HCT116 (cell line): ENCODE results near the gene TTC6. TPM values are rescaled to one million over a fixed set of nuclear protein-coding genes. Genes with fewer than 3 reads are reported as not detected.
A peak's percentile ranks its signal among the peaks of the same experiment; 100 is the strongest.

Experiments
- ATAC-seq: fragments of 200-7000 bp; cut with Tn5 transposase; 2 replicates; pipeline ENCODE4 v1.9.1; 2020; ENCODE audit warnings: mild to moderate bottlenecking, moderate library complexity
- BruUV-seq: library from RNA; stranded (reverse); fragments of 400-500 nt; replicated peaks from 2 replicates; lab custom pipeline; 2021; lab: Mats Ljungman, UMichigan
- CTCF ChIA-PET: fragments of 300-600 bp; sonication (Branson Sonifier 250); formaldehyde crosslinking; loops from one replicate; lab custom pipeline; 2021; ENCODE audit warnings: antibody characterized with exemption; lab: Charles Lee
- POLR2A ChIA-PET: fragments of 300-600, 350-600 bp; sonication (Branson Sonifier 250); formaldehyde crosslinking; loops from one replicate; lab custom pipeline; 2021; ENCODE audit warnings: antibody characterized with exemption; lab: Charles Lee
- RAD21 ChIA-PET, 2 experiments: fragments of 300-600 bp; sonication (Branson Sonifier 250); formaldehyde crosslinking; loops; one replicate each; lab custom pipeline; 2023; ENCODE audit warnings: low total read pairs in 2 of 2; ENCODE audit not compliant: uncharacterized antibody in 2 of 2, unreplicated experiment in 2 of 2, low non-redundant PET in 1 of 2; lab: Charles Lee
- DNase-seq: peaks from one replicate; pipeline ENCODE4 v3.0.0-alpha.2; 2010; ENCODE audit warnings: low read depth, low spot score
- H2AFZ ChIP-seq: fragments of 200-600 bp; shearing (Covaris generic), sonication (generic); 2 replicates; pipeline ENCODE4 v1.6.1; 2017; ENCODE audit warnings: low read depth, mixed run types, mixed read lengths, antibody characterized with exemption, low read length; ENCODE audit not compliant: poor library complexity, severe bottlenecking
- H3K27ac ChIP-seq: 2 replicates; pipeline ENCODE4 v1.5.1; 2012; ENCODE audit warnings: low read depth, low read length
- H3K27me3 ChIP-seq: fragments of 200-600 bp; sonication (generic); 2 replicates; pipeline ENCODE4 v1.6.1; 2016; ENCODE audit warnings: mixed run types, low read length, mixed read lengths; ENCODE audit not compliant: insufficient read depth
- H3K36me3 ChIP-seq, 2 experiments: fragments of 200-500 bp in 1 of 2; fragments of 200-600 bp in 1 of 2; sonication (Bioruptor generic) in 1 of 2; sonication (generic) in 1 of 2; 2 replicates each; pipeline versions ENCODE4 v1.5.1 to v1.6.1; 2014 to 2016; ENCODE audit warnings: low read length in 2 of 2, inconsistent platforms in 1 of 2, mixed read lengths in 1 of 2, mixed run types in 1 of 2; ENCODE audit not compliant: insufficient read depth in 2 of 2, control insufficient read depth in 1 of 2
- H3K4me1 ChIP-seq, 2 experiments: fragments of 200-600 bp in 1 of 2; sonication (generic) in 1 of 2; 2 replicates each; pipeline versions ENCODE4 v1.5.1 to v1.6.1; 2012 to 2017; ENCODE audit warnings: low read length in 2 of 2, inconsistent platforms in 1 of 2, mild to moderate bottlenecking in 1 of 2, mixed read lengths in 1 of 2, mixed run types in 1 of 2, moderate library complexity in 1 of 2; ENCODE audit not compliant: insufficient read depth in 2 of 2, control insufficient read depth in 1 of 2
- H3K4me2 ChIP-seq: fragments of 200-600 bp; sonication (generic); 2 replicates; pipeline ENCODE4 v1.6.1; 2017; ENCODE audit warnings: mixed run types, low read length, mixed read lengths
- H3K4me3 ChIP-seq, 2 experiments: fragments of 200-600 bp in 1 of 2; sonication (generic) in 1 of 2; replicated peaks in 1 of 2; 2 replicates each; pipeline ENCODE4 v1.5.1; 2011 to 2016; ENCODE audit warnings: low read length in 2 of 2, control low read depth in 1 of 2, low read depth in 1 of 2, mild to moderate bottlenecking in 1 of 2, mixed read lengths in 1 of 2, mixed run types in 1 of 2
- H3K79me2 ChIP-seq: fragments of 200-600 bp; sonication (generic); 2 replicates; pipeline ENCODE4 v1.6.1; 2017; ENCODE audit warnings: mild to moderate bottlenecking, mixed run types, low read length, moderate library complexity, mixed read lengths; ENCODE audit not compliant: insufficient read depth
- H3K9ac ChIP-seq: fragments of 200-600 bp; sonication (generic); 2 replicates; pipeline ENCODE4 v1.6.1; 2016; ENCODE audit warnings: low read length, mixed read lengths
- H3K9me2 ChIP-seq: fragments of 200-600 bp; sonication (generic), shearing (Covaris generic); 2 replicates; pipeline ENCODE4 v1.6.1; 2017; ENCODE audit warnings: mixed run types, mild to moderate bottlenecking, moderate library complexity; ENCODE audit not compliant: insufficient read depth
- H3K9me3 ChIP-seq, 2 experiments: fragments of 200-500 bp in 1 of 2; fragments of 200-600 bp in 1 of 2; sonication (Bioruptor generic) in 1 of 2; sonication (generic) in 1 of 2; 2 replicates each; pipeline ENCODE4 v1.6.1; 2014 to 2017; ENCODE audit warnings: low read length in 2 of 2, mixed read lengths in 2 of 2, inconsistent platforms in 1 of 2, low read depth in 1 of 2, mild to moderate bottlenecking in 1 of 2, mixed run types in 1 of 2, moderate library complexity in 1 of 2; ENCODE audit not compliant: control insufficient read depth in 1 of 2, insufficient read depth in 1 of 2
- H4K20me1 ChIP-seq: fragments of 200-600 bp; sonication (generic), shearing (Covaris generic); 2 replicates; pipeline ENCODE4 v1.6.1; 2017; ENCODE audit warnings: mixed run types, mild to moderate bottlenecking, moderate library complexity; ENCODE audit not compliant: insufficient read depth
- CBX3 ChIP-seq: IDR thresholded peaks from 2 replicates; pipeline ENCODE4 v1.6.1; 2012; ENCODE audit warnings: low read depth
- POLR2A ChIP-seq: IDR thresholded peaks from 2 replicates; pipeline ENCODE4 v1.7.0; 2011; ENCODE audit warnings: borderline replicate concordance; ENCODE audit not compliant: insufficient read depth, insufficient read length; ENCODE audit errors: extremely low read depth
- POLR2AphosphoS5 ChIP-seq: IDR thresholded peaks from 2 replicates; pipeline ENCODE4 v1.6.1; 2011; ENCODE audit warnings: mild to moderate bottlenecking, low read depth, low read length, moderate library complexity
- SIN3A ChIP-seq: IDR thresholded peaks from 2 replicates; pipeline ENCODE4 v1.6.1; 2012; ENCODE audit warnings: low read depth
- SP1 ChIP-seq: IDR thresholded peaks from 2 replicates; pipeline ENCODE4 v1.6.1; 2012; ENCODE audit warnings: low read depth
- TCF7L2 ChIP-seq: IDR thresholded peaks from 2 replicates; pipeline ENCODE4 v1.7.0; 2011; ENCODE audit warnings: borderline replicate concordance, inconsistent platforms; ENCODE audit not compliant: insufficient read depth, insufficient read length; ENCODE audit errors: extremely low read depth
- intact Hi-C: fragments of 100-400 bp; cut with micrococcal nuclease; formaldehyde crosslinking; loops from 2 replicates; pipeline ENCODE4 v1.10.0; 2022
- total RNA-seq: library from RNA; stranded (reverse); gene quantifications from one replicate; pipeline ENCODE4 v1.2.1, GENCODE V29; 2021; ENCODE audit not compliant: unreplicated experiment
- TF ChIP-seq, protein P1 (sequence below): IDR thresholded peaks from 2 replicates; pipeline ENCODE4 v1.6.1; 2011; ENCODE audit warnings: mild to moderate bottlenecking, low read length, moderate library complexity; ENCODE audit not compliant: insufficient replicate concordance; ENCODE audit errors: extremely low read depth

Gene TTC6
- total RNA-seq, 1 experiment from 2014 or later = 0.10 TPM

DNA sequence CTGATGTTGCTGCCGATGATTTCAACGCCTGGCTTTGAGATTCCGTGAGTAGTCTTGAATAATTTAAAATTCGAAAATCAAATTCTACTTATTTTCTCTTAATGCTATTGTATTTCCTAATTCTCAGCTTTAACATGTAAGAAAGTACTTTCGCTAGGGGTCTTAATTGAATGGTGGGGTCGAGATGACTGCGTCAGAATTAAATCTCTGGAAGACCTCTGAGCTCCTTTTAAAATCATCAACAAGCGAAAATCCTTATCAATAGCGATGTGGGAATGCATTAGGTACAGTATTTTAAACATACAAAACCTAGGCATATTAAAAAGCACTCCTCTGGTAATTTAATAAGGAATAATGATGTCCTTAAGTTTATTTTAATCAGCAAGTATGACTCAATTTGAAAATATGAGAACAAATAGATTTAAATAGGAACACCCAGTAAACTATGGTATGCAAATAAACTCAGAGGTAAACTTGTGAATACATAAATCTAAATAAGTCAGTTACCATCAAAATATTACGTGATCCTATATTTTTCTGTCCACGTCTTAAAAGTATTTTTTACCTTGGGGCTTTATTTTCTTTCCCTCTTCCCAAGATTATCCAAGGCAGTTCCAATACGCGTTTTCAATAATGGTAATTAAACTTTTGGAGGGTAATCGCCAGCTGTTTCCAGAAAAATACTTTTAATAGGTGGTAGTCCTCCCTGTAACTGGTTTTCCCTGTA is 1.8 kb upstream of the TTC6 start:
- Histone ChIP-seq H3K4me3 (peak overlapping the region; percentile 61 to 67), H3K27me3 (no peaks in the 10 kb centered on the region), H3K4me1 (peaks cover 5 to 14% of the 10 kb centered on the region in 2 experiments; a peak in 3 of 4 replicates), H3K9ac (no peak overlapping the region; the same call in 1 of the 2 replicates), H3K27ac (no peak overlapping the region), H3K79me2 (no peaks in the 10 kb centered on the region), H3K9me2 (no peaks in the 10 kb centered on the region), H3K36me3 (no peaks in the 10 kb centered on the region), H4K20me1 (no peaks in the 10 kb centered on the region), H3K9me3 (no peaks in the 10 kb centered on the region), H3K4me2 (peak overlapping the region; percentile 97), H2AFZ (no peak overlapping the region)
- DNase-seq (no peak), ATAC-seq (no peak)
- BruUV-seq = TSS peak; percentile 66
- no peak for TF ChIP-seq CBX3
- TF ChIP-seq TCF7L2 = no peak
- no peak for TF ChIP-seq SP1
- TF ChIP-seq, protein P1, sequence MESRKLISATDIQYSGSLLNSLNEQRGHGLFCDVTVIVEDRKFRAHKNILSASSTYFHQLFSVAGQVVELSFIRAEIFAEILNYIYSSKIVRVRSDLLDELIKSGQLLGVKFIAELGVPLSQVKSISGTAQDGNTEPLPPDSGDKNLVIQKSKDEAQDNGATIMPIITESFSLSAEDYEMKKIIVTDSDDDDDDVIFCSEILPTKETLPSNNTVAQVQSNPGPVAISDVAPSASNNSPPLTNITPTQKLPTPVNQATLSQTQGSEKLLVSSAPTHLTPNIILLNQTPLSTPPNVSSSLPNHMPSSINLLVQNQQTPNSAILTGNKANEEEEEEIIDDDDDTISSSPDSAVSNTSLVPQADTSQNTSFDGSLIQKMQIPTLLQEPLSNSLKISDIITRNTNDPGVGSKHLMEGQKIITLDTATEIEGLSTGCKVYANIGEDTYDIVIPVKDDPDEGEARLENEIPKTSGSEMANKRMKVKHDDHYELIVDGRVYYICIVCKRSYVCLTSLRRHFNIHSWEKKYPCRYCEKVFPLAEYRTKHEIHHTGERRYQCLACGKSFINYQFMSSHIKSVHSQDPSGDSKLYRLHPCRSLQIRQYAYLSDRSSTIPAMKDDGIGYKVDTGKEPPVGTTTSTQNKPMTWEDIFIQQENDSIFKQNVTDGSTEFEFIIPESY = no peak
- no peak for TF ChIP-seq POLR2AphosphoS5
- TF ChIP-seq POLR2A = no peak
- TF ChIP-seq SIN3A = no peak
- CTCF ChIA-PET = interaction anchor here (1.0 kb wide), 1 partner anchor 116 kb away, joined by 3 read pairs; no protein-coding TSS in a partner anchor
- RAD21 ChIA-PET = no interaction called here
- POLR2A ChIA-PET = no interaction called here
- intact Hi-C loops = loop anchor here (1.0 kb wide), 1 partner anchor 347 kb away; no protein-coding TSS in a partner anchor
